Ovary (tissue), 3 donors: Measurements from ENCODE around the gene AP3B2.

Experiments used
- EP300 ChIP-seq: sonication (generic); formaldehyde crosslinking; IDR thresholded peaks from one replicate; pipeline ENCODE4 v1.6.1; 2017; ENCODE audit warnings: antibody characterized with exemption
- POLR2A ChIP-seq: fragments of 450-650 bp; IDR thresholded peaks from one replicate; pipeline ENCODE4 v1.6.1; 2017; ENCODE audit warnings: antibody characterized with exemption, mild to moderate bottlenecking, moderate library complexity
- TF ChIP-seq, protein P1 (sequence below), 3 donors: fragments of 450-650 bp in 2 of 3; fragments of 200-600 bp in 1 of 3; IDR thresholded peaks; one replicate each; pipeline versions ENCODE4 v1.5.1 to v1.8.0; 2016 to 2022; ENCODE audit warnings: antibody characterized with exemption in 3 of 3, mild to moderate bottlenecking in 1 of 3
- donor health status: DM: no; HTN: no; CAD: no.

DNA sequence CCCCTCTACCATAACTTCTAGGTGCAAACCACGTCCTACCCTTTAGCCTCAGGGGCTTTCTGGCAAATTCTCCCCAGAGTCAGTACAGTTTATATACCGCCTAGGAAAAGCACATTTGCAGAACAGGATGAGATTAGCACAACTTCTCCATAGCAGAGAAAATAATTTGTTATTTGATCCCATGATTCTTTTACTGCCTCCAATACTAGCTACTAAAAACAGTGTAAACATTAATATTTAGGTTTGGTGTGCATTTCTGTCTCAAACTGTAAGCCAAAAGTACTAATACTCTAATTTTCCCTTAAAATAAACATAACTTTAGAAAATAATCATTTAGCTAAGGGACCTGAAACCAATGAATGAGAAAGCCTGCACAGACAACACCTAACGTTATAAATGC is 67.0 kb downstream of the AP3B2 start:
- TF ChIP-seq EP300 = no peak
- TF ChIP-seq, protein P1, sequence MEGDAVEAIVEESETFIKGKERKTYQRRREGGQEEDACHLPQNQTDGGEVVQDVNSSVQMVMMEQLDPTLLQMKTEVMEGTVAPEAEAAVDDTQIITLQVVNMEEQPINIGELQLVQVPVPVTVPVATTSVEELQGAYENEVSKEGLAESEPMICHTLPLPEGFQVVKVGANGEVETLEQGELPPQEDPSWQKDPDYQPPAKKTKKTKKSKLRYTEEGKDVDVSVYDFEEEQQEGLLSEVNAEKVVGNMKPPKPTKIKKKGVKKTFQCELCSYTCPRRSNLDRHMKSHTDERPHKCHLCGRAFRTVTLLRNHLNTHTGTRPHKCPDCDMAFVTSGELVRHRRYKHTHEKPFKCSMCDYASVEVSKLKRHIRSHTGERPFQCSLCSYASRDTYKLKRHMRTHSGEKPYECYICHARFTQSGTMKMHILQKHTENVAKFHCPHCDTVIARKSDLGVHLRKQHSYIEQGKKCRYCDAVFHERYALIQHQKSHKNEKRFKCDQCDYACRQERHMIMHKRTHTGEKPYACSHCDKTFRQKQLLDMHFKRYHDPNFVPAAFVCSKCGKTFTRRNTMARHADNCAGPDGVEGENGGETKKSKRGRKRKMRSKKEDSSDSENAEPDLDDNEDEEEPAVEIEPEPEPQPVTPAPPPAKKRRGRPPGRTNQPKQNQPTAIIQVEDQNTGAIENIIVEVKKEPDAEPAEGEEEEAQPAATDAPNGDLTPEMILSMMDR (IDR thresholded peaks at IDR 0.05) = no peak
- no peak for TF ChIP-seq POLR2A
